Occipital lobe (tissue), 3 donors: ENCODE data around the gene ARMC2. TPM values are rescaled to one million over a fixed set of nuclear protein-coding genes. Genes with fewer than 3 reads are reported as not detected.

Experiments
- DNase-seq: peaks from one replicate; lab custom pipeline; 2025; lab: John Stamatoyannopoulos, UW
- small RNA-seq: library from RNA; depleted of rRNA; stranded (forward); fragments of <200 nt; gene quantifications from one replicate; pipeline ENCODE3, GENCODE V24; 2014
- total RNA-seq: library from RNA; depleted of rRNA; stranded (reverse); fragments of >200 nt; gene quantifications from one replicate; pipeline ENCODE4 v1.2.3, GENCODE V29; 2014

Gene ARMC2
- total RNA-seq, 1 donor from 2014 or later, result 15.3 TPM

DNA sequence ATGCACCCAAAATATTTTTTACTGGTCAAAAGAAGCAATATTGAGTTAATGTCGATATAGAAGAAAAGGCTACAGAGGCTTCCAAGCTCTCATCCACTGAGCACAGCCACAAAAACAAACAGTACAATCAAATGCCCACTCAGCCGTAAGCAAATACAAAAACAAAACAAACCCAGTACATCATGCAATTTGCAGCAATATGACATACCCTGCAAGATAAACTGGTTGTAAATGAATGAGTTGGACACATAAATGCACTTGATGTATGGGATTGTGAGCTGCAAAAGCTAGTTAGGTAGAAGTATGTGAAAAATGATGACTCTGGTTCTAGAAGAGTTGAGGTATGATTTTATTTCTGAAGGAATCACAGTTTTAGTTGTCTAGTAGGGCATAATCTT lies 162.5 kb downstream of the ARMC2 start:
- DNase-seq, result no peak

DNA sequence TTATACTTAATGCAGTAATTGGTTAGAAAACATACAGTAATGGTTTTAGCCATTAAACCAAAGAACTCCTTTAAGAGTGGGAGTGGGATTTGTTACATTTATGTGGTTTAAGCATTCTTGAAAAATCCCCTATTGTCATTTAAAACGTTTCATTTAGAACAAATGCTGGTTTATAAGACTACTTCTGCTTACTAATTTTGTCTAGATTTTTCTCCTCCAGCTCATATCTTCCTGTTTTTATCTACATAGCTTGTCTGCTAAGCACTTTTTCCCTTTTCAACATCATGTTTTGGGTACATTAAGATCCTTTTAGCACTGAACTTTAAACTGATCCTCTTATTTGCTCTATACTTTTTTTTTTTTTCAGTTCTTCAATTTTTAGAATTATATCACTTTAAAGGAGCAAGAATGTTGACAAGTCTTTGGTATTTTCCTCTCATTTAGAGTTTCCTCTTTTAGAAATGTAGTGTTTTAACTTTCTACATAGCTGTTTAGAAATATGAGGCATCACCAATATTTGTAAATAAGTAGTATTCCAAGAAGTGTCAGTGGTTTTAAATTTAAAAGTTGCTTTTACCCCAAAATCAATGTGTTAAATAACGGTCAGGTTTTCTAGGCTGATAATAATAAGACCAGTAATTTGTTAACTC lies 165.6 kb downstream of the ARMC2 start:
- DNase-seq, result no peak

DNA sequence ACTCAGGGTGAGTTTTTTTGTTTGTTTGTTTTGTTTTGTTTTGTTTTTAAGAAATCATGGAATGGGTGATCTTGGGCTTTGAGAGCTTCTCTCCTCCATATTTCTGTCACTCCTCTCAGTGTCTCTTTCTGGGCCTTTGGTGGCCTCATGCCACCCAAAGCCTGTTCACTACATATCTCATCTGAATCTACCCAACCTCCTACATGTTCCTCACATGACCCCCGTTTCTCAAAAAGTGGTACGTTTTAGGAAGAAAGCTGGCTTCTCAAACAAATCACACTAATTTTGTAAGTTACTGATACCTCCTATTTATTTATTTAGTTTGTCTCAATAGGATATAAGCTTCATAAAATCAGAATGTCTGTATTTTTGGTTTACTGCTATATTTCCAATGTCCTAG lies 166.4 kb downstream of the ARMC2 start:
- DNase-seq, result no peak

DNA sequence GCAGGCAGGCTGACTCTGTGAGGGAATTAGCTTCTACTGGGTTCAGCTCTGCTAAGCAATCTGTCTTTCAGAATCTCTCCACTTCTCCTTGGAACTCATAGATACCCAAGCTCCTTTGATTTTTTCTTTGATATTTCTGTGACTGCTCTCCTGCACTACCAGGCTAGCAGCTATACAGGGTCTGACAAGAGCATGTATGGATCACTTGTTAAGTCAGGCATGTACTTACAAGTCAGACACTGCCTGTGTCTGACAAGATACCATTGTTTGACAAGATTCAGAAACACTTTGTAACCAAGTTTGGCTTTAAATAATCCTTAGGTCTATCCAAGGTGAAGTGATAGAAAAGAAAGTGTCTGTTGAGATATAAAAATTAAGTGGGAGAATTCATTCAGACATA lies 167.0 kb downstream of the ARMC2 start:
- DNase-seq, result no peak

DNA sequence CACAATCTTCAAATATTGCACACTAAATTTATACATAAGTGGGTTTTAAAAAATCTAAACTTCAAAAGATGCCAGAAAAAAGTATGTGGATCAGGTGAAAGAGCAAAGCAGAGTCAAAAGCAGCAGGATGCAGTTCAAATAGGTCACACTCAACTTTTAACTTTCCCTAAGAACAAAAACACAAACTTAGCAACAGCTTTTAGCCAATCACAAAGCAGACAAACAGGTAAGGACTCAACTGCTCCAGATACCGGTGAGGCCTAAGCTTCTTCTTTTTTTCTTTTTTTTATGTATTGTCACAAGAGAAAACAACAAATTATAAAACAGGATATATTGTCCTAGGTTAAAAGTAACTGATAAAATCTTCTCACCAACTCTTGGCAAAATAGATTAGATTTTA lies 171.7 kb downstream of the ARMC2 start:
- DNase-seq, result no peak

DNA sequence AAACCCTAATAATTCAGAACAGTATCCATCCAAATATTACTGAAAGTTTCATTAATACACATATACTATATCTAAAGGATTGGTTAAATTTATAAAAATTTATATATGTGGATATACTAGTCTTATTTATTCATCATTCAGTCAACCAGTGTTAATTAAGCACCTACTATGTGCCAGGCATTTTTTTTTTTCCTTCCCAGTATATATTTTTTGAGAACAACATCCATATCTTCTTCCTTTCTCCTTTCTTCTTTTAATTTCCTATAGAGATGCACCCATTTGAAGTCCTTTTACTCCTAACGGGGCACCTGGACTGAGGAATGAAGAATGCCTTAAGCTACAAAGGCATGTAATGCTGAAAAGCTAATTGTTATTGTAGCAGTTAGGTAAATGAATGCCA lies 173.6 kb downstream of the ARMC2 start:
- DNase-seq, result no peak

DNA sequence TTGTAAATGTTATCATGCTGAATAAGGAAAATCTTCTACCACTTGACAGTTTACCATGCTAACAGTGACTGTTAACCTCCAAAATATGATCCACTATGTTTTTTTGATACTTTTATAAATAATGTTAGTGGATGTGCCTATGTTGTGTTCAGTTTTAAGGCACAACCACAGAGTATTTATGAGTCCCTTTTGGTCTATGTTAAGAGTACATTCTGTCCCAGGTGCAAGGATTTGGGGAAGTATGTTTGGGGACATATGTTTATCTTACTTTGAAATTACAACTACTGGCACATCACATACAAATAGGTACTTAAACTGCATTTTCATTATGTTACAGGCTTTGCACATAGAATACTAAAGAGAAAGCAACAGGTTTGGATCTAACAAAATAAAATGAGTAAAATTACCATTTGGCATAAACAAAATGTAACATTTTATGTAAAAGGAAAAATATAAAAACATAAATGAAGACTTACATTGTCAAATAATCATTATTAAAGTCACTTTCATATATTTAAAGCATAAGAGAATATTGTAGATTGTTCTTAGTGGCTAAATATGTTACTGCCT lies 175.2 kb downstream of the ARMC2 start:
- DNase-seq, result no peak

Small RNAs within 50 kb of the gene (small RNA-seq; reads per million reads assigned to genes)
- gene AL445189.2 (0.20 reads per million), gene Z95118.1 (not detected)

Other genes starting within 250 kb of the ARMC2 start
- 38.8 TPM for gene SESN1, start 246.4 kb downstream of the ARMC2 start, total RNA-seq
- gene CEP57L1, start 247.1 kb downstream of the ARMC2 start, total RNA-seq, result 92.6 TPM